GM15510 (cell line): ENCODE results near the gene VDR.

Experiments used
- POLR2A ChIP-seq: IDR thresholded peaks from 3 replicates; pipeline ENCODE4 v1.6.1; 2011; ENCODE audit warnings: borderline replicate concordance; ENCODE audit not compliant: insufficient read length; ENCODE audit errors: extremely low read depth

The VDR gene

GRCh38 chr12:47939009-47939601, 34.3 kb upstream of the VDR start:
- TF ChIP-seq POLR2A = no peak

- no peak for TF ChIP-seq POLR2A
Measured at GRCh38 chr12:47938594-47938993, 33.8 kb upstream of the VDR start.

GRCh38 chr12:47938093-47938492, 33.3 kb upstream of the VDR start:
- TF ChIP-seq POLR2A = no peak

- no peak for TF ChIP-seq POLR2A
Measured at GRCh38 chr12:47935184-47935583, 30.4 kb upstream of the VDR start.

GRCh38 chr12:47931187-47931586, 26.4 kb upstream of the VDR start:
- TF ChIP-seq POLR2A = no peak

GRCh38 chr12:47930634-47931033, 25.8 kb upstream of the VDR start:
- TF ChIP-seq POLR2A = no peak

GRCh38 chr12:47927346-47927745, 22.6 kb upstream of the VDR start:
- TF ChIP-seq POLR2A = no peak

GRCh38 chr12:47921907-47922306, 17.1 kb upstream of the VDR start:
- no peak for TF ChIP-seq POLR2A

- TF ChIP-seq POLR2A = no peak
Measured at GRCh38 chr12:47920913-47921312, 16.1 kb upstream of the VDR start.

GRCh38 chr12:47913081-47913480, 8.3 kb upstream of the VDR start:
- TF ChIP-seq POLR2A = no peak

GRCh38 chr12:47912556-47912955, 7.8 kb upstream of the VDR start:
- no peak for TF ChIP-seq POLR2A

- no peak for TF ChIP-seq POLR2A
Measured at GRCh38 chr12:47910981-47911380, 6.2 kb upstream of the VDR start.

GRCh38 chr12:47910486-47910885, 5.7 kb upstream of the VDR start:
- TF ChIP-seq POLR2A = no peak

- no peak for TF ChIP-seq POLR2A
Measured at GRCh38 chr12:47909839-47910465, 5.2 kb upstream of the VDR start.

- TF ChIP-seq POLR2A = no peak
Measured at GRCh38 chr12:47908738-47909137, 3.9 kb upstream of the VDR start.

- no peak for TF ChIP-seq POLR2A
Measured at GRCh38 chr12:47907851-47908454, 3.2 kb upstream of the VDR start.

GRCh38 chr12:47903927-47904712, 674 bp downstream of the VDR start:
- TF ChIP-seq POLR2A = no peak

GRCh38 chr12:47903151-47903611, 1.6 kb downstream of the VDR start:
- no peak for TF ChIP-seq POLR2A
